Pulmonary artery endothelial cell (primary cell): ENCODE data around the gene SEC16A. TPM values are rescaled to one million over a fixed set of nuclear protein-coding genes. Genes with fewer than 3 reads are reported as not detected.

ENCODE experiments used
- DNase-seq: peaks from one replicate; pipeline ENCODE4 v3.0.0-alpha.2; 2011; ENCODE audit warnings: low read depth, low spot score
- total RNA-seq: library from RNA; depleted of rRNA; stranded (reverse); fragments of >200 nt; gene quantifications from 2 replicates; pipeline ENCODE4 v1.2.3, GENCODE V29; 2014

SEC16A gene
- total RNA-seq, 1 donor from 2014 or later = 18.8 TPM

DNA sequence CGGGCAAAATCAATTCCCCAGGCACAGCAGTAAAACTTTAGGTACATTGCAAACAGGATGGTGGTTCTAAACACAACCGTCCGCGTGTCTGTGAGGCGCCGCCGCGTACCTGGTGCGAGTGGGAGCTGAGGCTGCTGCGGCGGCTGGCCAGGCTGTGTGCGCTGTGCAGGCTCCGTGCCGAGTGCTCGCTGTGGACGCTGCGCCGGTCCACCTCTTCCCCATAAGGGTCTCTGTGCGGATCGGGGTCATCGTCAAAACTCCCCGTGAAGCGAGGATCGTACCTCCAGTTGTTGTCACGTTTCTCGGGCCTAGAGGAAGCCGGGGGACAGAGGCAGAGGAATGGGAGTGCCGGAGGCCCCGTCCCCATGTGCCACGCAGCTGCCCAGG, 16.7 kb downstream of the SEC16A start:
- no peak for DNase-seq

DNA sequence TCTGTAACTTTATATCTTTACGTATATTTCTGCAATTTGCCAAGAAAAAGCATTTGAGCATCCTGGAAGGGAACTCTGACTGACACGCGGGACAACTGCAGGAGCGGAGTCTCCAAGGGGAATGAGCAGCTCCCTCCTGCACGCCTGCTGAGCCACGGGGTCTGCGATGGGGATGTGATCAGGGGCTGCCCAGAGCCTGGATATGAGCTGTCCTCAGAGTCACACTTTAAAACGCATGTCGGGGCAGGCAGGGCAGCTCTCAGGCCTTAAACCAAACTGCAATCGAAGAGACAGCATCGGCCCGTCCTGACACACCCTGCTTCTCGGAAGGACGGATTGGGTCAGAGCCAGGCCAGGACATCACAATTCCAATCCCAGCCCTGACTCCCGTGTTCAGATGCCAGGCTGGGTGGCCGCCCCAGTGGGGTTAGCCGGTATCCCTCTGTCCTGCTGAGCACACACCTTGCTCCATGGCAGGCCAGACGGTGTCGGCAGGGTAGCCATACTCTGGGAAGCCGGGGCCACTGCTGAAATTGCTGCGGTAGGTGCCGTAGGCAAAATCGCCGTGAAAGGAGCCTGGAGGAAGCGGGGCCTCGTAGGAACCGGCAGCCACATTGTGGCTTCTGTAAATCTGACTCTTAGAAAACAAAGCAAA, 17.2 kb downstream of the SEC16A start:
- DNase-seq = no peak

GRCh38 chr9:136464241-136464640, 18.6 kb downstream of the SEC16A start:
- no peak for DNase-seq

GRCh38 chr9:136463578-136463977, 19.3 kb downstream of the SEC16A start:
- DNase-seq = no peak

DNA sequence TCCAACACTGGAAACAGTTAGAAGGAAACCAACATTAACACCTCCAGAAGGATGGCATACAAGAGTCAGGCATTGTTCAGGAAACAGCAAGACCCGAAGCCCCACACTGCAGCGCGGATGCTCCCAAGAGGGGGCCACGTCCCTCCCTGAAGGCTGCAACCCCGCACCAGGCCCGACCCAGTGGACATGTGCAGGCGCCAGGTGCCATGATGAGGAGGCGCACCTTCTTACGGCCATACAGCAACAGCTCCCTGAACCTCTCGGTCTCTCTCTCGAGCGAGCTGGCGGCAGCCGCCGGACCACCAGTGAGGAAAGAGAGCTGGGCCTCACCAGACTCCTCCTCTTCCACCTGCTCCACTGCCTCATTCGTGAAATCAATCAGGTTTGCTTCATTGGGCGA, 20.2 kb downstream of the SEC16A start:
- DNase-seq = no peak

DNA sequence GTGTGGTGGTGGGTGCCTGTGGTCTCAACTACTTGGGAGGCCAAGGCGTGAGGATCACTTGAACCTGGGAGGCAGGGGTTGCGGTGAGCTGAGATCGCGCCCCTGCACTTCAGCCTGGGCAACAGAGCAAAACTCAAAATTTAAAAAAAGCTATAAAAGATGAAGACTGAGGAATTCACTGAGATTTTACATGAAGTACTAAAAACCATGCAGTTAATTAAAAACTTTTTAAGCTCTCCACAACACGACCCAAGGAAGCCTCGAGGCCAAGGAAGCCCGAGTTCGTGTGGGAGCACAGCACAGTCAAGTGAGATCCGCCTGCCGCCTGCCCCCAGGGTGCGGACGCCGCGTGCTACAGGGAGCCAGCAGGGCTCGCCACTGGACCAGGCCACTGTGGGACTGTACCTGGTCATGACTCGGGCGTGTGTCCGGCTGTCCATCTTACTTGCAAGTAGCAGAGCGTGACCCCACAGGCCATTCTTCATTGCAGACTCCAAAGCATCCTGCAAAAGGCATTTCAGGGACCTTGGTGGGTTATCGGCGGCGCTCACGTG, 22.0 kb downstream of the SEC16A start:
- DNase-seq = no peak

DNA sequence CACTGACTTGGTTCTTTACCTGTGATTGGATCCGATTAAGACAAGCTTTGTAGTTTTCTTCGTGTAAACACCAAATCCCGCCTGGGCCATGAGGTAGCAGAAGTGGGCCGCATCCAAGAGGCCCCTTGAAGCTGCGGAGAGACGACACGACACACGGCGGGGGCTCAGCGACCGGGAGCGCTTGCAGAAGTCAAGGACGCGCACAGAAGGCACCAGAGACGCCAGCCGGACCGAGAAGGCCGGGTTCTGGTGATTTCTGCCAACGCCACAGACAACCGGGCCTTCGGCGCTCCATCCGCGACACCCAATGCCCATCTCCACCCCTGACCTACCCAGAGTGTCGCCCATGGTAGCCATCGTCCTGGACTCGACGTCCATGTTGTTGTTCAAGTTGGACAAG, 23.4 kb downstream of the SEC16A start:
- no peak for DNase-seq

DNA sequence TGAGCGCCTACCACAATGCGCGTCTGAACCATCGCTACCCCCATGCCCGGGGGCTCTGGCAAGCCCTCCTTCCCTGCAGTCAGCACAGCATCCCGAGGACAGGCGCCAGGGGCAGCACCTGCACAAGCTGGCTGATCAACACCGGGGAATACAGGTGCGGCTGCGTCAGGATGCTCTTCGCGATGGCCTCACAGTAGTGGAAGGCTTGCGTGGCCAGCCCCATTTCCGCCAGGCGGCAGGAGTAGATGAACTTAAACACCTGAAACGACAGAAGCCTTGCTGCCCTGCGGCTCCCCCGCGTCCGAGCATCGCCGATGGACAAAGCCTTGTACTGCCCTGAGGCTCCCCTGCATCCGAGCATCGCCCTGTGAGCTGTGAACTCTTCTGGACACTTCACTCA, 25.5 kb downstream of the SEC16A start:
- no peak for DNase-seq

GRCh38 chr9:136456258-136456657, 26.6 kb downstream of the SEC16A start:
- no peak for DNase-seq

GRCh38 chr9:136455043-136456002, 27.5 kb downstream of the SEC16A start:
- DNase-seq = no peak

- DNase-seq = no peak
These were observed 28.6 kb downstream of the SEC16A start for GRCh38 chr9:136454026-136454796.

DNA sequence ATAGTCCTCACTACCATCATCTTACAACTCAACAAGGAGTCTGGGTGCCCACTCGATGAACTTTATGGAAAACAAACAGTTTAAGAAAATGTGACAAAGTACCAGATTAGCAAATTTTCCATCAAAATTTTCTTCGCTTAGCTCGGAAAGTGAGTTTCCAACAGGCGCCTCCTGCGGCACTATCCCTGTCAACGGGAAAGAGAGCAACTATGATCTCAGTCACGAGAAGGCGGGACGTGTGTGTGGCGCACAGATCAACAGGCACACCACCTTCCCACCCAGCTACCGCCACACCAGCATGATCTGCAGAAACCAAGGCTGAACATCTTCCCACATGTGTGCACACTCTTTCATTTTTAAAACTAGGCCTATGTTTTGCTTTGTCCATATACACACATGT, 29.5 kb downstream of the SEC16A start:
- DNase-seq = no peak

GRCh38 chr9:136451221-136451877, 31.5 kb downstream of the SEC16A start:
- DNase-seq = no peak

- no peak for DNase-seq
These were observed 34.2 kb downstream of the SEC16A start for GRCh38 chr9:136448655-136449054.

DNA sequence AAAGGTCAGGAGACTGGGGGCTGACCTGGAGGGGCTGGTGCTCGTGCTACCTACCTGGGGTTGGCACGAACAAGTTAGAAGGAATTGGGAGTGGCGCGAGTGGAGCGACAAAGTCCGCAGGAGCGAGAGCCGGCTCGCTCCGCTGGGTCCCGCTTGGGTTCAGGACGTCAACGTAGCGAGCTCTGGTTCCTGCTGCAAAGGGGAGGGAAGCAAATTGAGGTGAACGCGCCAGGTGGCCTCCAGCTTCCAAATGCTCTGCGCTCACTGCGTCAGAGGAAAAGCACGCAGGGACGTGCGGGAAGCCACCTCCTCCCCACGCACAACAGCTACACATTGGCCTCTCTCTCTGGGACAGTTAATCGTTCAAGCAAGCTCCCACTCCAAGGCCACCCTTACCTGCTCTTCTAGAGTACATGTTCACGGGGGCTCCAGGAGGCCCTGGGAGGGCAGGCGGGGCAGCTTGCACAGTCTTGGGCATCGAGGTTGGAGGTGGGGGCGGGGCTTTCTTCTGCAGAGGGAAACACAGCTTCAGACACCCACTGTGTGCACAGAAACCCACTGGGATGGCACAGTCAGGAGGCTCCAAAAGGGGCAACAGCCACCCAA, 35.6 kb downstream of the SEC16A start:
- no peak for DNase-seq

- DNase-seq = no peak
These were observed 37.0 kb downstream of the SEC16A start for GRCh38 chr9:136445799-136446198.

- no peak for DNase-seq
These were observed 38.7 kb downstream of the SEC16A start for GRCh38 chr9:136444102-136444501.

- no peak for DNase-seq
These were observed 39.2 kb downstream of the SEC16A start for GRCh38 chr9:136443687-136444086.

DNA sequence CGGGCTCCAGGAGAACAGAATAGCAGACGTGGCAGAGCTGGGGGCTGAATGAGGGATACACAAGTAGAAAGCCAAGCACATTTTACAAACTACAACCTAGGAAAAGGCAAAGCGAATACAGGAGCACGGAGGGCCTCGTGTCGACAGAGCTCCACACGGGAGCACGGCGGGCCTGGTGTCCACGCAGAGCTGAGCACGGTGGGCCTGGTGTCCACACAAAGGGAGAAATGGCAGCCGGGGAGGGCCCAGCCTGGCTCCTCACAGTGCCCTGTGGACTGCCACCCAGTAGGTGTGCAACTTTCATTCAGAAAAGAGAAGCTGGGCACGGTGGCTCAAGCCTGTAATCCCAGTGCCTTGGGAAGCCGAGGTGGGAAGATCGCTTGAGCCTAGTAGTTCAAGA, 39.8 kb downstream of the SEC16A start:
- DNase-seq = no peak

- no peak for DNase-seq
These were observed 40.6 kb downstream of the SEC16A start for GRCh38 chr9:136442265-136442664.
